Measurements from ENCODE around the gene HHAT.

HHAT gene

GRCh38 chr1:210700083-210700482 is 371.4 kb downstream of the HHAT start:
- Histone ChIP-seq H3K9me2 (replicated peaks; ENCODE audit: low read depth, low read length) (no peaks in the 10 kb centered on the region), H3K36me3 (ENCODE audit: insufficient read depth, low read length) (no peaks in the 10 kb centered on the region), H2AFZ (ENCODE audit: low read length) (no peak overlapping the region), H3K79me2 (ENCODE audit: insufficient read depth, low read length) (no peaks in the 10 kb centered on the region), H4K20me1 (ENCODE audit: insufficient read depth, low read length, poor library complexity, severe bottlenecking) (no peaks in the 10 kb centered on the region), H3F3A (ENCODE audit: low read depth) (0 out of 2 replicates have a peak, but pooled peaks cover 3% of the 10 kb centered on the region), H3K4me2 (ENCODE audit: low read depth, low read length, poor library complexity, severe bottlenecking) (no peak overlapping the region), H3K9ac (ENCODE audit: low read depth, low read length, poor library complexity, severe bottlenecking) (no peak overlapping the region), H3K27me3 (ENCODE audit: insufficient read depth, low read length, poor library complexity, severe bottlenecking) (no peaks in the 10 kb centered on the region), H3K4me1 (ENCODE audit: insufficient read depth, low read length, poor library complexity, severe bottlenecking) (peaks cover 32% of the 10 kb centered on the region), H3K9me3 (ENCODE audit: insufficient read depth, low read depth, low read length) (no peaks in the 10 kb centered on the region), H3K4me3 (ENCODE audit: low read length, poor library complexity, severe bottlenecking) (no peak overlapping the region)
- TF ChIP-seq CTCF (conservative IDR thresholded peaks at IDR 0.05; ENCODE audit: low read length) (no peak), EZH2phosphoT487 (IDR thresholded peaks at IDR 0.05; ENCODE audit: borderline replicate concordance) (no peak)

DNA sequence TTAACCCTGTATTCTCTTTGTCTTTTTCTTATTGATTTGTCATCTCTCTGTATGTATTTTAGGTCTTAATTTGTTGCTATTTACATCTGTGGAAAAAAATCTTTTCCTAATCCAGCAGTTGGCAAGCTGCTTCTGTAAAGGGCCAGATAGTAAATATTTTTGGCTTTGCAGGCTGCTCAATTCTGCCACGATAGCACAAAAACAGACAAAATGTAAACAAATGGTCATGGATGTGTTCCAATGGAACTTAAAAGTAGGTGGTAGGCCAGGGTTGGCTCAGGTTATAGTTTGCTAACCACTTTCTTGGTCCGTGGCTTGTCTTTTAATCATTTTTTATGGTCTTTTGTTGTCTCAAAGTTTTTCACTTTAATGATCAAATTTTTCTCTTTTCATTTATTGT is 371.8 kb downstream of the HHAT start:
- H3K36me3 ChIP-seq (ENCODE audit: insufficient read depth, low read length), result no peaks in the 10 kb centered on the region
- no peaks in the 10 kb centered on the region for H3K9me3 ChIP-seq (ENCODE audit: insufficient read depth, low read depth, low read length)
- H3K79me2 ChIP-seq (ENCODE audit: insufficient read depth, low read length), result no peaks in the 10 kb centered on the region
- no peaks in the 10 kb centered on the region for H3K9me2 ChIP-seq (replicated peaks; ENCODE audit: low read depth, low read length)
- H3K4me1 ChIP-seq (ENCODE audit: insufficient read depth, low read length, poor library complexity, severe bottlenecking), result peaks cover 28% of the 10 kb centered on the region
- no peak overlapping the region for H2AFZ ChIP-seq (ENCODE audit: low read length)
- H4K20me1 ChIP-seq (ENCODE audit: insufficient read depth, low read length, poor library complexity, severe bottlenecking), result no peaks in the 10 kb centered on the region
- H3K4me3 ChIP-seq (ENCODE audit: low read length, poor library complexity, severe bottlenecking), result no peak overlapping the region
- H3F3A ChIP-seq (ENCODE audit: low read depth), result 0 out of 2 replicates have a peak, but pooled peaks cover 3% of the 10 kb centered on the region
- H3K9ac ChIP-seq (ENCODE audit: low read depth, low read length, poor library complexity, severe bottlenecking), result no peak overlapping the region
- H3K27me3 ChIP-seq (ENCODE audit: insufficient read depth, low read length, poor library complexity, severe bottlenecking), result no peaks in the 10 kb centered on the region
- H3K4me2 ChIP-seq (ENCODE audit: low read depth, low read length, poor library complexity, severe bottlenecking), result no peak overlapping the region
- TF ChIP-seq EZH2phosphoT487 (IDR thresholded peaks at IDR 0.05; ENCODE audit: borderline replicate concordance) (no peak), CTCF (conservative IDR thresholded peaks at IDR 0.05; ENCODE audit: low read length) (no peak)

GRCh38 chr1:210702506-210702905 is 373.8 kb downstream of the HHAT start:
- peaks cover 8% of the 10 kb centered on the region for H3K4me1 ChIP-seq (ENCODE audit: insufficient read depth, low read length, poor library complexity, severe bottlenecking)

More at GRCh38 chr1:210702506-210702905, 373.8 kb downstream of the HHAT start:
- H3K4me2 ChIP-seq (ENCODE audit: low read depth, low read length, poor library complexity, severe bottlenecking), result no peak overlapping the region
- no peaks in the 10 kb centered on the region for H3K36me3 ChIP-seq (ENCODE audit: insufficient read depth, low read length)
- H3K79me2 ChIP-seq (ENCODE audit: insufficient read depth, low read length), result no peaks in the 10 kb centered on the region
- no peak for TF ChIP-seq CTCF (conservative IDR thresholded peaks at IDR 0.05; ENCODE audit: low read length)
- no peak for TF ChIP-seq EZH2phosphoT487 (IDR thresholded peaks at IDR 0.05; ENCODE audit: borderline replicate concordance)
- H3K4me3 ChIP-seq (ENCODE audit: low read length, poor library complexity, severe bottlenecking), result no peak overlapping the region
- no peaks in the 10 kb centered on the region for H3F3A ChIP-seq (ENCODE audit: low read depth)
- no peak overlapping the region for H3K9ac ChIP-seq (ENCODE audit: low read depth, low read length, poor library complexity, severe bottlenecking)
- no peaks in the 10 kb centered on the region for H4K20me1 ChIP-seq (ENCODE audit: insufficient read depth, low read length, poor library complexity, severe bottlenecking)
- H3K27me3 ChIP-seq (ENCODE audit: insufficient read depth, low read length, poor library complexity, severe bottlenecking), result no peaks in the 10 kb centered on the region
- H3K9me3 ChIP-seq (ENCODE audit: insufficient read depth, low read depth, low read length), result no peaks in the 10 kb centered on the region
- H3K9me2 ChIP-seq (replicated peaks; ENCODE audit: low read depth, low read length), result no peaks in the 10 kb centered on the region
- H2AFZ ChIP-seq (ENCODE audit: low read length), result no peak overlapping the region

Measured in Loucy (cell line).